B cell (primary cell): Measurements from ENCODE around the gene SNX19. TPM values are rescaled to one million over a fixed set of nuclear protein-coding genes. Genes with fewer than 3 reads are reported as not detected.

Experiments used
- ATAC-seq: fragments of 200-7000 bp; cut with Tn5 transposase; one replicate; pipeline ENCODE4 v1.10.0; 2021; ENCODE audit warnings: low read depth, mild to moderate bottlenecking, moderate number of reproducible peaks, moderate library complexity
- CTCF ChIA-PET: fragments of 350-600 bp; sonication (Branson Sonifier 250); formaldehyde crosslinking; loops from one replicate; lab custom pipeline; 2021; ENCODE audit warnings: antibody characterized with exemption, inconsistent platforms; lab: Charles Lee
- POLR2A ChIA-PET: fragments of 350-600 bp; sonication (Branson Sonifier 250); formaldehyde crosslinking; loops from one replicate; lab custom pipeline; 2021; ENCODE audit warnings: antibody characterized with exemption; lab: Charles Lee
- DNase-seq: peaks from one replicate; pipeline ENCODE4 v3.0.0; 2013
- H2AFZ ChIP-seq: 2 replicates; pipeline ENCODE4 v1.6.1; 2012; ENCODE audit warnings: mild to moderate bottlenecking, low read depth, low read length; ENCODE audit not compliant: insufficient read depth, poor library complexity, severe bottlenecking
- H3K27ac ChIP-seq, 2 donors: 1 replicate in 1 of 2; 2 replicates in 1 of 2; pipeline ENCODE4 v1.5.1; 2012 to 2013; ENCODE audit warnings: low read length in 2 of 2, mild to moderate bottlenecking in 2 of 2, moderate library complexity in 1 of 2
- H3K27me3 ChIP-seq, 4 experiments: fragments of 200-600 bp in 1 of 4; sonication (generic) in 1 of 4; replicated peaks in 1 of 4; 1 replicate in 2 of 4; 2 replicates in 2 of 4; pipeline versions ENCODE4 v1.6.1 to v1.7.0; 2013 to 2016; ENCODE audit warnings: low read length in 3 of 4, mild to moderate bottlenecking in 2 of 4, mixed read lengths in 1 of 4, moderate library complexity in 1 of 4; ENCODE audit not compliant: insufficient read depth in 4 of 4, control insufficient read depth in 3 of 4; ENCODE audit errors: control extremely low read depth in 1 of 4
- H3K36me3 ChIP-seq, 2 experiments: replicated peaks in 1 of 2; 1 replicate in 1 of 2; 2 replicates in 1 of 2; pipeline versions ENCODE4 v1.6.1 to v1.7.1; 2013; ENCODE audit warnings: low read length in 1 of 2; ENCODE audit not compliant: insufficient read depth in 2 of 2, control insufficient read depth in 1 of 2; ENCODE audit errors: control extremely low read depth in 1 of 2, extremely low read depth in 1 of 2
- H3K4me1 ChIP-seq, 2 donors: fragments of 200-600 bp in 1 of 2; sonication (generic) in 1 of 2; 1 replicate in 1 of 2; 2 replicates in 1 of 2; pipeline versions ENCODE4 v1.5.1 to v1.6.1; 2013 to 2017; ENCODE audit warnings: low read length in 2 of 2; ENCODE audit not compliant: control insufficient read depth in 2 of 2, insufficient read depth in 2 of 2
- H3K4me2 ChIP-seq: replicated peaks from 2 replicates; pipeline ENCODE3; 2012; ENCODE audit warnings: mild to moderate bottlenecking, low read depth, low read length; ENCODE audit not compliant: poor library complexity, severe bottlenecking
- H3K4me3 ChIP-seq, 5 experiments: fragments of 200-600 bp in 1 of 5; sonication (generic) in 1 of 5; 1 replicate in 3 of 5; 2 replicates in 2 of 5; pipeline versions ENCODE4 v1.5.1 to v1.7.0; 2011 to 2016; ENCODE audit warnings: low read length in 4 of 5, mild to moderate bottlenecking in 4 of 5, low read depth in 2 of 5, control low read depth in 1 of 5, moderate library complexity in 1 of 5; ENCODE audit not compliant: insufficient read depth in 1 of 5; ENCODE audit errors: control extremely low read depth in 1 of 5, extremely low read depth in 1 of 5
- H3K79me2 ChIP-seq: fragments of 200-600 bp; sonication (generic); one replicate; pipeline ENCODE4 v1.6.0; 2016; ENCODE audit warnings: low read length; ENCODE audit not compliant: control insufficient read depth, insufficient read depth
- H3K9ac ChIP-seq: fragments of 200-600 bp; sonication (generic); 2 replicates; pipeline ENCODE4 v1.6.1; 2017; ENCODE audit warnings: mild to moderate bottlenecking, low read length, moderate library complexity
- H3K9me3 ChIP-seq, 3 donors: one replicate each; pipeline versions ENCODE4 v1.6.1 to v1.7.1; 2013; ENCODE audit warnings: low read length in 2 of 3; ENCODE audit not compliant: control insufficient read depth in 2 of 3, insufficient read depth in 1 of 3; ENCODE audit errors: control extremely low read depth in 1 of 3
- H4K20me1 ChIP-seq: 2 replicates; pipeline ENCODE4 v1.6.0; 2012; ENCODE audit warnings: mild to moderate bottlenecking, low read length; ENCODE audit not compliant: insufficient read depth, control insufficient read depth, poor library complexity, severe bottlenecking
- H3K27ac Mint-ChIP-seq: one replicate; pipeline ENCODE4 v1.8.0; 2021; ENCODE audit warnings: mixed read lengths
- H3K27me3 Mint-ChIP-seq: one replicate; pipeline ENCODE4 v1.8.0; 2021; ENCODE audit warnings: mixed read lengths
- H3K4me1 Mint-ChIP-seq: one replicate; pipeline ENCODE4 v1.8.0; 2021; ENCODE audit warnings: mixed read lengths
- H3K4me3 Mint-ChIP-seq: one replicate; pipeline ENCODE4 v1.8.0; 2021; ENCODE audit warnings: mixed read lengths
- H3K9me3 Mint-ChIP-seq: one replicate; pipeline ENCODE4 v1.8.0; 2022; ENCODE audit warnings: mixed read lengths; ENCODE audit not compliant: insufficient read depth
- CTCF ChIP-seq: fragments of 200-600 bp; IDR thresholded peaks from one replicate; pipeline ENCODE4 v1.8.0; 2022; ENCODE audit warnings: antibody characterized with exemption, mild to moderate bottlenecking
- EZH2 ChIP-seq: IDR thresholded peaks from 2 replicates; pipeline ENCODE4 v1.6.1; 2012; ENCODE audit warnings: borderline replicate concordance, low read depth, mild to moderate bottlenecking, moderate library complexity, low read length; ENCODE audit not compliant: insufficient read depth, poor library complexity, severe bottlenecking
- WGBS: methylation state at CpG from one replicate; pipeline ENCODE4 v1.1.5; 2013; ENCODE audit warnings: missing lambda C conversion rate; ENCODE audit not compliant: insufficient coverage; 5-methylcytosine and 5-hydroxymethylcytosine counted together
- intact Hi-C: fragments of 100-400 bp; cut with micrococcal nuclease; formaldehyde crosslinking; loops from one replicate; pipeline ENCODE4 v1.10.0; 2022
- polyA plus RNA-seq: library from polyadenylated mRNA; depleted of rRNA; stranded (reverse); fragments of >200 nt; gene quantifications from 2 replicates; pipeline ENCODE4 v1.2.3, GENCODE V29; 2012
- total RNA-seq, 2 donors: library from RNA; stranded (reverse); fragments of 120-200 nt in 1 of 2; gene quantifications; 1 replicate in 1 of 2; 2 replicates in 1 of 2; pipeline versions ENCODE4 v1.2.3 to v1.2.4, GENCODE V29; 2013 to 2022

Gene SNX19
- total and polyA plus RNA-seq, 2 donors (not counting 1 experiment from before 2014, with no cell fraction given): 24.2 to 74.0 TPM

- POLR2A ChIA-PET: no interaction called here
- Mint-ChIP-seq H3K27me3 (no peaks in the 10 kb centered on the region), H3K27ac (no peak overlapping the region), H3K9me3 (no peaks in the 10 kb centered on the region), H3K4me3 (no peak overlapping the region), H3K4me1 (peaks cover 4% of the 10 kb centered on the region)
- no peak for ATAC-seq
- Histone ChIP-seq H3K4me2 (no peak overlapping the region), H3K27me3 (no peaks in the 10 kb centered on the region), H3K79me2 (no peaks in the 10 kb centered on the region), H3K27ac (no peak overlapping the region), H4K20me1 (no peaks in the 10 kb centered on the region), H2AFZ (no peak overlapping the region), H3K36me3 (peaks cover under 1 to 7% of the 10 kb centered on the region in 2 experiments), H3K4me3 (no peak overlapping the region), H3K9me3 (no peaks in the 10 kb centered on the region), H3K9ac (no peak overlapping the region), H3K4me1 (peaks cover 0 to 1% of the 10 kb centered on the region in 2 donors)
- DNase-seq: no peak
- intact Hi-C loops: no loop called here
- WGBS: 100% methylated on average over 1 of the region's 4 CpGs
- TF ChIP-seq EZH2: no peak
- TF ChIP-seq CTCF: no peak
- CTCF ChIA-PET: interaction anchor here (0.6 to 1.3 kb wide), 3 partner anchors 12 to 449 kb away, joined by 3 read pairs; no protein-coding TSS in a partner anchor
Observed at GRCh38 chr11:130866831-130867230, 49.4 kb downstream of the SNX19 start.

DNA sequence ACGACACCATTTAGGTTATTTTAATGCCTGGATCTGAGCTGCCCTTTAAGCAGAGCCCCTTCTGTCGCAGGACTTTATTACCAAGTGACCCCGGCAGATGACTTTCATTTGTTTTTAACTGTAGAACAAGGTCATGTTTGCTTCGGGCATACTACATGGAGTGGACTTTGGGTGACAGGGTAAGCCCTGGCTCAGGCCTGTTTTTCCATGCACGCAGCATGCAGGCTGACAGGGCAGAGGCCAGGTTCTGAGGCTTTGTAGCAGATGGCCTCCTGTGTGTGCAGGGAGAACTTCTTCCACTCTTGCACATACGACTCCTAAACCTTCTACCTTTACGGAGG, 50.5 kb downstream of the SNX19 start:
- Histone ChIP-seq H3K4me3 (no peak overlapping the region), H3K27me3 (no peaks in the 10 kb centered on the region), H3K79me2 (no peaks in the 10 kb centered on the region), H3K4me1 (peaks cover 0 to 4% of the 10 kb centered on the region in 2 donors), H3K4me2 (no peak overlapping the region), H3K27ac (no peak overlapping the region), H3K9me3 (no peaks in the 10 kb centered on the region), H2AFZ (no peak overlapping the region), H3K36me3 (peaks cover 0 to 3% of the 10 kb centered on the region in 2 experiments), H3K9ac (no peak overlapping the region), H4K20me1 (no peaks in the 10 kb centered on the region)
- intact Hi-C loops: no loop called here
- H3K4me3 Mint-ChIP-seq: no peak overlapping the region
- H3K27me3 Mint-ChIP-seq: no peaks in the 10 kb centered on the region
- ATAC-seq (no peak), DNase-seq (no peak)
- H3K4me1 Mint-ChIP-seq: peaks cover 5% of the 10 kb centered on the region
- no peak overlapping the region for H3K27ac Mint-ChIP-seq
- no peaks in the 10 kb centered on the region for H3K9me3 Mint-ChIP-seq
- TF ChIP-seq EZH2 (no peak), CTCF (no peak)
- WGBS: 98% methylated on average over 5 of the region's 7 CpGs
- CTCF ChIA-PET: no interaction called here
- POLR2A ChIA-PET: no interaction called here
